Fibroblast of skin of right quadriceps (primary cell): ENCODE data around the gene NMB.
"Not testable (repeated sequence)": the region's sequence is repeated elsewhere in the genome, so short reads cannot be mapped to it uniquely, and the experiment has no call there.

Experiments used
- DNase-seq: peaks from one replicate; pipeline ENCODE4 v3.0.0-alpha.2; 2013

The NMB gene

DNA sequence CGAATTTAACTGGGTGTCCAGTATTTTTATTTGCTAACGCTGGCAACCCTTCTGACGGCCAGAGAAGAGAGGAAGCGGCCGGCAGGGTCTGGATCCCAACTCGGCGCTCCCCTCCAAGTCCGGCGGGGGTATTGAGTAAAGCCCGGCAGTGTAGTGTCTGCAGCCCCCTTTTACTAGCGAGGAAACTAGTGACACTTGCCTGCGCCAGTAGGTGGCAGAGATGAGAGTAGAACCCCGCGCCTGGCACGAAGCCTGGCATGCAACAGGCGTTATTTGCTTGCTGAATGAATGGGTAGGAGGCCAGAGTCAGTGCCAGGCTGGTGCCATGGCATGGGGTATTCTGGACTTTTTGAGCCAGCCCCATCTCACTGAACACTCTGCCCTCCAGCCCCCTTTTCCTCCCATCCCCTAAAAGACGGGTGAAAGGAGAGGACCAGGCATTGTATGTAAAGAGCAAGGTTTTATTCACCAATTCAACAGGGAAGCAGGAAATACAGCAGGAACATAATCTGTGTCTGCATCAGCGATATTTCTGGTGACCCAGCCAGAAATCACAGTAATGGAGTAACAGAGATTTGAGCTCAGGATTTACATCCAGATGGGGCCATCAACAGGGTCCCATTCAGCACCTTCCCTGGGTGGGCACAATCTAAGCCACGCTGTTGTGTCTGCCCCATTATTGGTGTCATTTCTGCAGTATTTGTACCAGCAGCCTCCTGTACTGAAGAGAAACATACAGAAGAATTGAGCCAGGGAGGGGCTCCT lies 3.1 kb downstream of the NMB start:
- peak; percentile 83 for DNase-seq

DNA sequence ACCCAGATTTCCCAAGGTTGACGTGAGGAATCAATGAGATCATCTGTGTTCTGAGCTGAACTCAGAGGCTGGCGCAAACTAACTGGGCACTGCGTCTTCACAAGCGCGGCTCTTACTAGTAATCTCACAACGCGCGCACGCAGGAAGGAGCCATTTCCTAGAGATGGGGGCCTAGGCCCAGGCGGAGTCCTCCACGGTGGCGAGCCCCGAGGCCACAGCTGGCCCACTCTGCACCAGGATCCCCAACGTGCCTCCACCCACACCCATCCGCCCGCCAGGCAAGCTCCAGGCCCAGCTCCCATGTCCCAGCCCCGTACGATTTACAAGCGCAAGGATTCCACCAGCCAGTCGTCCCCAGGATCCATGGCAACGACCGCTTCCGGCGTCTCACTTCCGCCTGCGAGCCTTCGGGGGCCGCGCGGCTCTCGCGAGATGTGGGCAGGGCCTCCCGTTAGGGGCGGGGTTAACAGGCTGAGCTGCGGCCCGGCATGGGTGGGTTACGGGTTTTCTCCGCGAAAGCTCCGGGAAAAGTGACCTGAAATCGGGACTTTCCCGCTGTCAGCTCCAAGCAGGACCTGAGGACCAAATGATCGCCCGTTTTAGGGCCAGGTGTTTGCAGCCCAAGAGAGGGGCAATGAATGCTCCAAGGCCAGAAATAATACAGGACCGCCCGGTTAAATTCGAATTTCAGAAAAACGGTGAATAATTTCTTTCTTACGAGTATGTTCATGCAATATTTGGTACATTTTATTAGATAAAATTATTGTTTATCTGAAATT lies 3.9 kb downstream of the NMB start, which contains the start of gene WDR73:
Gene WDR73 (minus strand): TSS at position 374 of the 779 bp plus-strand sequence. CDS start 9 bp downstream, at position 365.
- peak; percentile 93 for DNase-seq

DNA sequence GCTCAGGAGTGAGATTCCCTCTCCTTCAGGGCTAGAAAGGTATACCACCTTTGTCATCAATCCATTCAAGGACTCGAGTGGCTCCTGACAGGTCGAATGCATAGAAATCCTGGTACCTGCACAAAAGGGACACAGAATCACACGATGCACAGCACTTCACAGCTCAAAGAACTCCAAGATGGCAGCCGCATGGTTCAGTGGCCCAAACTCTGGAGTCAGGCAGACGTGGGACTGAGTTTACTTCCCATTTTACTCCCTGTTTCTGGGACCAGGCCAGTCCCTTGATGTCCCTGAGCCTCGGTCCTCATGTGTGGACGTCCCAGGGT lies 4.5 kb downstream of the NMB start:
- no peak for DNase-seq

DNA sequence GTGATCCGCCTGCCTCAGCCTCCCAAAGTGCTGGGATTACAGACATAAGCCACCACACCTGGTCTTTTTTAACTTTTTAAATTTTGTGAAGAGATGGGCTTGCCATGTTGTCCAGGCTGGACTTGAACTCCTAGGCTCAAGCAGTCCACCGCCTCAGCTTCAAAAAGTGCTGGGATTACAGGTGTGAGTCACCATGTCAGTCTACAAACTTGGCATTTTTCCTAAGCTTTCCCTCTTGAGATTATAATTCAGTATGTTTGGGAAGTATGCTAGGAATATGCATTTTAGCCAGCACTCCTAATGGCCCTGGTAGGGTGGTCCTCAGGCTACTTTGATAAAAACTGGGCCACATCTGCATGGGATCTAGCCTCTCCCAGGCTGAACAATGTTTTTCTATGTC lies 8.3 kb downstream of the NMB start:
- DNase-seq, result no peak

- no peak for DNase-seq
Measured at GRCh38 chr15:84648539-84648938, 9.5 kb downstream of the NMB start.

DNA sequence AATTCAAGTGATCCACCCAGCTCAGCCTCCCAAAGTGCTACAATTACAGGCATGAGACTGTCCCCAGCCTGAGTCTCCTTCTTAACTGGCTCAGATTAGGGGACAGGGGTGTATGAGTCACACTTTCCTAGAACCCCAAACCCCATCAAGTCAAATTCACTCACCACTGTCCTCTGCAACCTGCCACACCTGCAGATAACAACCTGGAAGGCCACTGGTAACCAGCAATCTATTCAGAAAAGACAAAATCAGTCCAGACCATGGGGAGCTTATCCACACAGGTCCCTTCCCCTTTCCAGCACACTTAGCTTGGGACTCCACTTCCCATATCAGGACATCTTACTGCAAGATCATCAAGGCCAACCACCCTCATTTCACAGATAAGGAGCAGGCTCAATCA lies 10.3 kb downstream of the NMB start:
- no peak for DNase-seq

DNA sequence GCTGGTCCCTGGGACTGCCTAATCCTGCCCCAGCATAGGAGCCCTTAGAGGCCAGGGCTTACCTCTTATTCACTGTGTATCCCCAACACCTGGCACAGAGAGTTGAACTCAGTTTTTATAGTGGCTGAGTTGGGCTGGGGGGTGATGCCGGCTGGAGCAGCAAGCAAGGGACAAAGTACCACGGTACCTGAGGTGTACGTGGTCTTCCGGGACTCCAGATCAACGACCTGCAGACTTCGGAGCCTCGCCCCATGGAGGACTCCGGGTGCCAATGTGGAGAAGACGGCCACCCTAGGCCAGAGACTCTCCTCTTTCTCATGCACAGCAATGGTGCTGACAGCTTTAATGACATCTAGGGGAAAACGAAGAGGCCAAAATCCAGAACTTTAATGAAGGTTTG lies 12.0 kb downstream of the NMB start:
- DNase-seq, result no peak

DNA sequence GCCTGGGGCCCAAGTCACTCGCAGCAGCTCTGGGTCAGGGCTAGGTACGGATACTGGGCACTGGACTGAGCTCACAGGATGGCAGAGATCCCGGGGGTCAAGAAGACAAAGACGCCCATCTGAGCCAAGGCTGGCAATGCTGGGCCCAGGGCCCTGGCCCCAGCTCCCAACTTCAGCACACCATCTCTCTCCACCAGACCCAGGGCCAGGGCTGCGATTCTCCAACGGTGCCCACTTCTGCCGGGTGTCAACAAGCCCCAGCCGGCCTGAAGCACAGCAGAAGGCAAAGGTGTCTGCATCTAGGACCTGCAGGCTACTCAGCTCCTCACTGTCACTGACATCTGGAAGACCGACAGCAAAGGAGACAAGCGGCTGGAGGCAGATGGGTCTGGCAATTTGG lies 12.5 kb downstream of the NMB start:
- DNase-seq, result no peak

GRCh38 chr15:84643838-84644237 lies 14.2 kb downstream of the NMB start:
- no peak for DNase-seq

GRCh38 chr15:84642640-84643039 lies 15.4 kb downstream of the NMB start:
- DNase-seq, result not testable (repeated sequence)

DNA sequence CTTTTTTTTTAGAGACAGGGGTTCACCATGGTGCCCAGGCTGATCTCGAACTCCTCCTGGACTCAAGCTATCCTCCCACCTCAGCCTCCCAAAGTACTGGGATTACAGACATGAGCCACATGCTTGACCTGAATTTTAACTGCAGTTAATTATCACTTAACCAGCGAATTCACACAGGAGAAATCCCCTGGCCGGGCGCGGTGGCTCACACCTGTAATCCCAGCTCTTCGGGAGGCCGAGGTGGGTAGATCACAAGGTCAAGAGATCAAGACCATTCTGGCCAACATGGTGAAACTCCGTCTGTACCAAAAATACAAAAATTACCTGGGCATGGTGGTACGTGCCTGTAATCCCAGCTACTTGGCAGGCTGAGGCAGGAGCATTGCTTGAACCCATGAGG lies 16.1 kb downstream of the NMB start:
- DNase-seq, result not testable (repeated sequence)

DNA sequence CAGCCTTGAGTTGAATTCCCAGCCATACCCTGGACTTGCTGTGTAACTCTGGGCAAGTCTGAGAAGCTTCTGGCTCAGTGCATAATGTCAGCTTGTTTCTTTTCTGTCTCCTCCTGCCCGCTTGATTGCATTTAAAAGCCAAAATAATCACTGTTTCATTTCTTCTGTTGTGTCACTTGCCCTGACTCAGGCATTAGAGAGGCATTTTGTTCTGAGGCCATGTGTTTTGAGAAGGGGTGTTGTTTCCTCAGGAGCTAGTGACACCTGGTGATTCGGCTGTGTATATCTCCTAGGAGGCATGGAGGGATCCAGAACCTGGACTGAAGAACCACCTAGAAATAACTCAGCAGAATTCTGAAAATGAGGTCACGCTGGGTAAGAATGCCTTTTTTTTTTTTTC lies 19.9 kb downstream of the NMB start:
- DNase-seq, result no peak

GRCh38 chr15:84634228-84634837 lies 23.7 kb downstream of the NMB start:
- DNase-seq, result no peak

GRCh38 chr15:84633311-84634227 lies 24.4 kb downstream of the NMB start:
- peak; percentile 68 for DNase-seq

GRCh38 chr15:84631706-84632272 lies 26.2 kb downstream of the NMB start:
- DNase-seq, result no peak

DNA sequence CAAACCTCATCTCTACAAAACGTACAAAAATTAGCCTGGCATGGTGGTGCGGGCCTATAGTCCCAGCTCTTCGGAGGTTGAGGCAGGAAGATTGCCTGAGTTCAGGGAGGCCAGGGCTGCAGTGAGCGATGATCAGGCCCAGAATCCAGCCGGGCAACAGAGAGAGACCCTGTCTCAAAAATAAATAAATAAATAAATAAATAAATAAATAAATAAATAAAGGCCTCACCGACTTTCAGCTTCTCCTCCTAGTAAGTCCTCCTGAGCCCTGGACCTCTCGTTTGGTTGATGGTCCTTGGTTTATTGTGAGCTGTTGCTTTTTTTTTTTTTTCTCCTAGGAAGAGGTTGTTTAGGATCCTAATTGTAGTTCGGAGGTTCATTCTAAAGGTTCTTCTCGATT lies 29.0 kb downstream of the NMB start:
- no peak for DNase-seq

- no peak for DNase-seq
Measured at GRCh38 chr15:84625123-84625522, 32.9 kb downstream of the NMB start.

DNA sequence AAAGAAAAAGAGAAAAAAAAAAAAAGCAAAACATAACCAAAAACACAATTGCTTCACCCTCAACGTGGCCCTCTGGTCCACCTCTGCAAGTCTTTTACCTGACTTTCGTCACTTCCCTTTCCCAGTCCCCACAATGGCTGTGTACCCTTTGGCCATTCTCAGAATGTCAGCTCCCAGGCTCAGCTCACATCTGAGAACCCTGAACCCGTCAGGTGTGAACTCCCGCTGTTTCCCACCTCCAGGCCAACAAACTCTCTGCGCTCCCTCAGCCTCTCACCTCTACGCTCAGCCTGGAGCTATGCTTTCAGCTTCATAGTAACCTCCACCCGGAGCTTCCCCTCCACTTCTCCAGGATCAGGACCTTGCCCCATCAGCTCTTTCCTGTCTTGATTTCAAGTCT lies 33.6 kb downstream of the NMB start:
- no peak for DNase-seq

- no peak for DNase-seq
Measured at GRCh38 chr15:84621358-84621979, 36.5 kb downstream of the NMB start.

DNA sequence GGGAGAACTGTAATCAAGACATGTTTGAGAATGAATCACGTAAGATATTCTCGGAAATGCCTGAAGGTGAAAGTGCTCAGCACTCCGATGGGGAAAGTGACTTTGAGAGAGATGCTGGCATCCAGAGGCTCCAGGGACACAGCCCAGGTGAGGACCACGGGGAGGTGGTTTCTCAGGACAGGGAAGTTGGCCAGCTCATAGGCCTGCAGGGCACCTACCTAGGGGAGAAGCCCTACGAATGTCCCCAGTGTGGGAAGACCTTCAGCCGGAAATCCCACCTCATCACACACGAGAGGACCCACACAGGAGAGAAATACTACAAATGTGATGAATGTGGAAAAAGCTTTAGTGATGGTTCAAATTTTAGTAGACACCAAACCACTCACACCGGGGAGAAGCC lies 37.4 kb downstream of the NMB start:
- no peak for DNase-seq

GRCh38 chr15:84616235-84616634 lies 41.8 kb downstream of the NMB start:
- no peak for DNase-seq

DNA sequence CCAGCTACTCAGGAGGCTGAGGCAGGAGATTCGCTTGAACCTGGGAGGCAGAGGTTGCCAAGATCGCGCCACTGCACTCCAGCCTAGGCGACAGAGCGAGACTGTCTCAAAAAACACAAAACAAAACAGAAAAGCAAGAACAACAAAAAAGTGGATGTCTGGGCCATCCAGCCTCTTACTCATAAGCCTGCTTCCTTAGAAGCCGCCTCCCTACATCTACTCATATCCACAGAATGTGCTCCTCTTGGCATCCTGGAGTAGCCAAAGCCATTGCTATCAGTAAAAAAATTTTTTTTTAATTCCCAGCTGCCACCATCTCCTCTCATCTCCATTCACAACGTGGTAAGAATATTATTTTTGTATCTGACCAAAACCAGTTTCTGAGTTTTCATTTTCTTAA lies 46.4 kb downstream of the NMB start:
- DNase-seq, result no peak
